OCI-LY7 (cell line): ENCODE data around the gene EFCAB13. TPM values are rescaled to one million over a fixed set of nuclear protein-coding genes. Genes with fewer than 3 reads are reported as not detected.

Source experiments
- BruUV-seq: library from RNA; stranded (reverse); fragments of 400-500 nt; replicated peaks from 2 replicates; lab custom pipeline; 2021; lab: Mats Ljungman, UMichigan
- CTCF ChIA-PET: fragments of 300-600 bp; sonication (Branson Sonifier 250); formaldehyde crosslinking; loops from one replicate; lab custom pipeline; 2022; ENCODE audit warnings: antibody characterized with exemption; ENCODE audit not compliant: unreplicated experiment; lab: Charles Lee
- POLR2A ChIA-PET: fragments of 300-600 bp; sonication (Branson Sonifier 250); formaldehyde crosslinking; loops from one replicate; lab custom pipeline; 2022; ENCODE audit warnings: antibody characterized with exemption; lab: Charles Lee
- DNase-seq: peaks from one replicate; pipeline ENCODE4 v3.0.0-alpha.2; 2015; ENCODE audit warnings: low spot score
- H2AFZ ChIP-seq: fragments of 200-600 bp; sonication (generic), shearing (Covaris generic); 2 replicates; pipeline ENCODE4 v1.6.1; 2014; ENCODE audit warnings: mild to moderate bottlenecking, antibody characterized with exemption, low read length, moderate library complexity
- H3K27ac ChIP-seq: fragments of 200-600 bp; sonication (generic); 2 replicates; pipeline ENCODE4 v1.5.1; 2014; ENCODE audit warnings: mixed run types, low read depth, mild to moderate bottlenecking, moderate library complexity, low read length, inconsistent platforms; ENCODE audit not compliant: poor library complexity, severe bottlenecking
- H3K36me3 ChIP-seq: fragments of 200-600 bp; sonication (generic); 2 replicates; pipeline ENCODE4 v1.6.1; 2014; ENCODE audit warnings: mild to moderate bottlenecking, antibody characterized with exemption, low read length, moderate library complexity, mixed read lengths; ENCODE audit not compliant: insufficient read depth
- H3K4me1 ChIP-seq: fragments of 200-600 bp; sonication (generic); 2 replicates; pipeline ENCODE4 v1.5.1; 2014; ENCODE audit warnings: mild to moderate bottlenecking, low read length; ENCODE audit not compliant: insufficient read depth, poor library complexity, severe bottlenecking
- H3K4me2 ChIP-seq: fragments of 200-600 bp; sonication (generic); 2 replicates; pipeline ENCODE4 v1.6.1; 2014; ENCODE audit warnings: mild to moderate bottlenecking, low read length
- H3K4me3 ChIP-seq: fragments of 200-600 bp; sonication (generic); 2 replicates; pipeline ENCODE4 v1.5.1; 2014; ENCODE audit warnings: mild to moderate bottlenecking, low read depth, low read length; ENCODE audit not compliant: poor library complexity, severe bottlenecking
- H3K79me2 ChIP-seq: fragments of 200-600 bp; sonication (generic); 2 replicates; pipeline ENCODE4 v1.6.1; 2016; ENCODE audit warnings: low read depth, mild to moderate bottlenecking, low read length, moderate library complexity, mixed read lengths; ENCODE audit not compliant: insufficient read depth
- H3K9me2 ChIP-seq: fragments of 200-600 bp; sonication (generic); 2 replicates; pipeline ENCODE4 v1.6.1; 2016; ENCODE audit warnings: mild to moderate bottlenecking, low read length, mixed read lengths; ENCODE audit not compliant: insufficient read depth
- H3K9me3 ChIP-seq: fragments of 200-600 bp; sonication (generic); 2 replicates; pipeline ENCODE4 v1.6.1; 2014; ENCODE audit warnings: mild to moderate bottlenecking, mixed run types, low read length, mixed read lengths
- H4K20me1 ChIP-seq: fragments of 200-600 bp; sonication (generic); 2 replicates; pipeline ENCODE4 v1.6.1; 2014; ENCODE audit warnings: mild to moderate bottlenecking, antibody characterized with exemption, low read length, moderate library complexity, mixed read lengths; ENCODE audit not compliant: insufficient read depth
- EZH2phosphoT487 ChIP-seq: fragments of 200-600 bp; sonication (generic); IDR thresholded peaks from 2 replicates; pipeline ENCODE4 v1.6.1; 2018; ENCODE audit warnings: low read depth, borderline replicate concordance, mild to moderate bottlenecking, mixed run types, antibody characterized with exemption, low read length, moderate library complexity, mixed read lengths
- intact Hi-C: fragments of 100-400 bp; cut with micrococcal nuclease; formaldehyde crosslinking; loops from one replicate; pipeline ENCODE4 v1.10.0; 2022; ENCODE audit not compliant: unreplicated experiment
- total RNA-seq, 2 experiments: library from RNA; depleted of rRNA in 1 of 2; stranded (reverse); fragments of >200 nt in 1 of 2; shearing (Covaris generic) in 1 of 2; gene quantifications; 2 replicates each; pipeline ENCODE4 v1.2.3, GENCODE V29; 2014 to 2022
- TF ChIP-seq, protein P1 (sequence below): fragments of 200-600 bp; sonication (generic); conservative IDR thresholded peaks from 2 replicates; pipeline ENCODE4 v1.5.1; 2014; ENCODE audit warnings: mild to moderate bottlenecking, antibody characterized with exemption, low read length, moderate library complexity, mixed read lengths

The EFCAB13 gene
- total RNA-seq, 2 experiments from 2014 or later: 4.5 to 5.3 TPM

DNA sequence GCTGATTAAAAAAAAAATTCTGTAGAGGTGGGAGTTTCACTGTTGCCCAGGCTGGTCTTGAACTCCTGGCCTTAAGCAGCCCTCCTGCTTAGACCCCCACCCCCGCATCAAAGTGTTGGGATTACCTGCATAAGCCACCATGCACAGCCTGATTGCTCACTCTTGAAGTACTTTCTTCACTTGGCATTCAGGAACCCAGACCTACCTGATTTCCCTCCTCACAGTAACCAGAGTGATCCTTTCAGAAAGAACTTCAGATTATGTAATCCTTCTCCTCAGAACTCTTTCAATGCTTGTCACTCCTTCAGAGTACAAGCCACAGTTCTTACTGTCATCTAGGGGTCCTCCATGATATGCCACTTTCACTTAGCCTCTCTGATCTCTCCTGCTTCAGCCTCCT lies 1.4 kb downstream of the EFCAB13 start:
- Histone ChIP-seq H4K20me1 (no peaks in the 10 kb centered on the region), H3K4me3 (peak overlapping the region; percentile 73), H3K27ac (no peak overlapping the region), H3K4me2 (peak overlapping the region; percentile 96), H2AFZ (peak overlapping the region; percentile 95; the same call in 1 of the 2 replicates), H3K36me3 (no peaks in the 10 kb centered on the region), H3K4me1 (peaks cover 22% of the 10 kb centered on the region), H3K79me2 (no peaks in the 10 kb centered on the region), H3K9me2 (no peaks in the 10 kb centered on the region), H3K9me3 (peaks cover 11% of the 10 kb centered on the region; the same call in 1 of the 2 replicates)
- intact Hi-C loops: no loop called here
- ChIA-PET POLR2A (no interaction called here), CTCF (no interaction called here)
- no peak for TF ChIP-seq EZH2phosphoT487
- TF ChIP-seq, protein P1, sequence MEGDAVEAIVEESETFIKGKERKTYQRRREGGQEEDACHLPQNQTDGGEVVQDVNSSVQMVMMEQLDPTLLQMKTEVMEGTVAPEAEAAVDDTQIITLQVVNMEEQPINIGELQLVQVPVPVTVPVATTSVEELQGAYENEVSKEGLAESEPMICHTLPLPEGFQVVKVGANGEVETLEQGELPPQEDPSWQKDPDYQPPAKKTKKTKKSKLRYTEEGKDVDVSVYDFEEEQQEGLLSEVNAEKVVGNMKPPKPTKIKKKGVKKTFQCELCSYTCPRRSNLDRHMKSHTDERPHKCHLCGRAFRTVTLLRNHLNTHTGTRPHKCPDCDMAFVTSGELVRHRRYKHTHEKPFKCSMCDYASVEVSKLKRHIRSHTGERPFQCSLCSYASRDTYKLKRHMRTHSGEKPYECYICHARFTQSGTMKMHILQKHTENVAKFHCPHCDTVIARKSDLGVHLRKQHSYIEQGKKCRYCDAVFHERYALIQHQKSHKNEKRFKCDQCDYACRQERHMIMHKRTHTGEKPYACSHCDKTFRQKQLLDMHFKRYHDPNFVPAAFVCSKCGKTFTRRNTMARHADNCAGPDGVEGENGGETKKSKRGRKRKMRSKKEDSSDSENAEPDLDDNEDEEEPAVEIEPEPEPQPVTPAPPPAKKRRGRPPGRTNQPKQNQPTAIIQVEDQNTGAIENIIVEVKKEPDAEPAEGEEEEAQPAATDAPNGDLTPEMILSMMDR: no peak
- peak; percentile 4 for DNase-seq
- BruUV-seq: no TSS peak

DNA sequence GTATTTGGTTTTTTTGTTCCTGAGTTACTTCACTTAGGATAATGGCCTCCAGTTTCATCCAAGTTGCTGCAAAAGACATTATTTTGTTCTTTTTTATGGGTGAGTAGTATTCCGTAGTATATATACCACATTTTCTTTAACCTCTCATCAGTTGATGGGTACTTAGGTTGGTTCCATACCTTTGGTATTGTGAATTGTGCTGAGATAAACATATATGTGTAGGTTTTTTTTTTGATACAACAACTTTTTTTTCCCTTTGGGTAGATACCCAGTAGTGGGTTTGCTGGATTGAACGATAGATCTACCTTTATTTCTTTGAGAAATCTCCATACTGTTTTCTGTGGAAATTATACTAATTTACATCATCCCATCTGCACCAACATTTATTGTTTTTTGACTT lies 6.8 kb downstream of the EFCAB13 start:
- H3K36me3 ChIP-seq: no peaks in the 10 kb centered on the region
- no peak overlapping the region for H3K4me2 ChIP-seq
- no peaks in the 10 kb centered on the region for H3K9me2 ChIP-seq
- BruUV-seq: no TSS peak
- DNase-seq: no peak
- intact Hi-C loops: no loop called here
- CTCF ChIA-PET: no interaction called here
- no peaks in the 10 kb centered on the region for H4K20me1 ChIP-seq
- no peak overlapping the region for H2AFZ ChIP-seq
- POLR2A ChIA-PET: no interaction called here
- no peaks in the 10 kb centered on the region for H3K79me2 ChIP-seq
- H3K27ac ChIP-seq: no peak overlapping the region
- H3K4me1 ChIP-seq: no peaks in the 10 kb centered on the region
- 0 out of 2 replicates have a peak, but pooled peaks cover 7% of the 10 kb centered on the region for H3K9me3 ChIP-seq
- H3K4me3 ChIP-seq: no peak overlapping the region
- TF ChIP-seq, protein P1: no peak
- TF ChIP-seq EZH2phosphoT487: no peak

DNA sequence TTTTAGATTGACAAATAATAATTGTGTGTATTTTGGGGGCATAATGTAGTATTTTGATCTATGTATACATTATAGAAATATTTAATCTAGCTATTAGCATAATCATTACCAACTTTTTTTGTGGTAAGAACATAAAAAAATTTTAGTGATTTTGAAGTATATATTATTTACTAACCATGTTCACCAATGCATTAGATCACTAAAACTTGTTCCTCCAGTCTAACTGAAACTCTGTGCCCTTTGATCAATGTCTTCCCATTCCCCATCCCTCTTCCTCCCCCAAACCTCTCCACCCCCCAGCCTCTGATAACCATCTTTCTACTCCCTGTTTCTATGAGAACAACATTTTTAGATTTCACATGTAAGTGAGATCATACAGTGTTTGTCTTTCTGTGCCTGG lies 8.5 kb downstream of the EFCAB13 start:
- H3K9me2 ChIP-seq: no peaks in the 10 kb centered on the region
- DNase-seq: no peak
- no peak overlapping the region for H2AFZ ChIP-seq
- intact Hi-C loops: no loop called here
- 0 out of 2 replicates have a peak, but pooled peaks cover 7% of the 10 kb centered on the region for H3K9me3 ChIP-seq
- no peak overlapping the region for H3K4me3 ChIP-seq
- no peaks in the 10 kb centered on the region for H4K20me1 ChIP-seq
- H3K4me1 ChIP-seq: no peaks in the 10 kb centered on the region
- H3K36me3 ChIP-seq: no peaks in the 10 kb centered on the region
- H3K27ac ChIP-seq: no peak overlapping the region
- POLR2A ChIA-PET: no interaction called here
- H3K79me2 ChIP-seq: no peaks in the 10 kb centered on the region
- no peak for TF ChIP-seq EZH2phosphoT487
- TF ChIP-seq, protein P1: no peak
- CTCF ChIA-PET: no interaction called here
- BruUV-seq: no TSS peak
- H3K4me2 ChIP-seq: no peak overlapping the region
